GM18499 (cell line): ENCODE measurements around the gene MT1F.

Experiments
- ATAC-seq: cut with Tn5 transposase; IDR thresholded peaks from one replicate; pipeline ENCODE4 v1.9.1; 2021; ENCODE audit warnings: moderate number of reproducible peaks; ENCODE audit not compliant: insufficient read depth, unreplicated experiment

MT1F gene

GRCh38 chr16:56689171-56689570 lies 31.4 kb downstream of the MT1F start:
- ATAC-seq, result no peak

DNA sequence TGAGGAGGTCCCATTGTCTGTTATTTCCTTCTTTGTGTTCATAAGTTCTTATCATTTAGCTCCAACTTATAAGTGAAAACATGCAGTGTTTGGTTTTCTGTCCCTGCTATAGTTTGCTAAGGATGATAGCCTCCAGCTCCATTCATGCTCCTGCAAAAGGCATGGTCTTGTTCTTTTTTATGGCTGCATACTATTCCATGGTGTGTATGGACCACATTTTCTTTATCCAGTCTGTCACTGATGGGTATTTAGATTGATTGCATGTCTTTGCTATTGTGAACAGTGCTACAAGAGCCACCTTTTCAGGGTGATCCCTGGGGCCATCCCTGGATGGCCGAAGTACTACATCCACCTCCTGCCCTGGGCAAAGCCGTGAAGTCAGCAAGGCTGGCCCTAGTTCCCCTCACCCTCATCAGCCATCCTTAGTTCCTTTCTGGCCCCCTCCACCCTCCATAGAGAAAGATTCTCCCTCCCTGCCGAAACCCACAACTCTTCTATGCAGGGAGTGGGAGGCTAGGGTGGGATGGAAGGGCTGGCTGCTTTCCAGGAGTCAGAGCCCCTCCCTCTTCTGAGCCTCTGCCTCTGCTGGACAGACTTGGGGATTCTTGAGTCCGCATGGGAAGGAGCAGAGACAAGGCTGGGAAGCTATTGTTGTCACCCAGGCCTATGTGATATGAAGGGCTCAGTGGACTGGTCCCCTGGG lies 32.8 kb downstream of the MT1F start:
- ATAC-seq, result no peak

DNA sequence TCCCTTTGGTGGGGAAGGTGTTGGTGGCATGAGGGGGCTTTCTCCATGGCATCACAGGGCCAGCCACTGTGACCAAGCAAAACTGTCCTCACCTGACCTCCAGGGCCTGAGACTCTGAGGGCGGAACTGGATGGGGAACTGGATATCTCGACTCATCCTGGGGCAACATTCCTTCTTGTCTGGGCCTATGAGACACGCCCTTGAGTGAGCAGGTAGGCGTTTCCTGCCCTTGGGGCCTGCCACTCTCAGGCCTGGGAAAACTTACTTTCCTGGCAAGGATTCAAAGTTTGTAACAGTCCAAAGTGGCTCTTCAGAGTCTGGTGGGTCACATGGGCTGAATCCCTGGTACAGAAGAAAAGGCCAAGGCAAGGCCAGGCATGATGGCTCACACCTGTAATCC lies 34.1 kb downstream of the MT1F start:
- ATAC-seq, result no peak

DNA sequence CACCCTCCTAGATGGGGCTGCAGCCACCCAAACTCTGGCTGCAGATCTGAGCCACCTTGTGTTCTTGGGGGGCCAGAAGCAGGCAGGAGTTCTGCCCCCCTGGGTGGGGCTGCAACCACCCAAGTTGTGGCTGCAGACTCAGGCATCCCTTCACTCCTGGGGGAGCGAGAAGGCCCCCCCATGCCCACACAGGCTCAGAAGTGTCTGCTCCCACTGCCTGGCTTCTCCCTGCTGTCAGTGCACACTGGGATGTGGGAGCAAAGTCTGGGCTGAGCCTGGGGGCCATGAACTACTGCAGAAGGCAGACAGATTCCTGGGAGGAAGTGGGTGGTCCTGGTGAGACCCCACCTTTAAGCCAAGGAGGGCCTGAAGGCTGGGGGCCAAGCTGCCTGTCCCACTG lies 37.5 kb downstream of the MT1F start:
- ATAC-seq, result no peak

- no peak for ATAC-seq
These were observed 39.8 kb downstream of the MT1F start for GRCh38 chr16:56697456-56698155.

DNA sequence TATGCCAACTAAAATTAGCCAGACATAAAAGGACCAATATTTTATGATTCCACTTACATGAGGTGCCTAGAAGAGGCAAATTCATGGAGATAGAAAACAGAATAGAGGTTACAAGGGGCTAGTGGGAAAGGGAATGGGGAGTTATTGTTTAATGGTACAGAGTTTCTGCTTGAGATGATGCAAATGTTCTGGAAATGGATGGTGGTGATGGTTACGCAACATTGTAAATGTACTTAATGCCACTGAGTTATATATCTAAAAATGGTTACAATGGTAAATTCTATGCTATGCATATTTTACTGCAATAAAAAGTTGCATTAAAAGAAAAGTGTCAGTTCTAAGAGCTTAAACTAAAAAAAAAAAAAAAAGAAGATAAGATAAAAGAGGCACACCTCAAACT lies 42.4 kb downstream of the MT1F start:
- no peak for ATAC-seq

GRCh38 chr16:56700631-56701030 lies 42.9 kb downstream of the MT1F start:
- ATAC-seq, result no peak

DNA sequence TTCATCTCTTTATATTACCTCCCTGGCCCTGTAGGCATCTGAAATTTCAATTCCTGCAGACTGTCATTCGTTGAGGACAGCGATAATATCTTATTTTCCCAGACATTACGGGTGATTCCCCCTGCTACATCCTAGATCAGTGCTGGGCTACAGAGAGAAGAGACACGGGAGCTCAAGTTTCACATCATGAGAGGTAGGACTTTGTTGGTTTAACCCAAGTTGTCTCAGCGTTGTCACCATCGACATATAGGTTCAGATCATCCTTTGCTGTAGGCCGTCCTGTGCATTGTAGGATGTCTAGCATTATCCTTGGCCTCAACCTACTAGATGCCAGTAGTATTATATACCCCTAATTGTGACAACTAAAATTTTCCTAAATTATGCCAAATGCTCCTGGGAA lies 43.8 kb downstream of the MT1F start:
- ATAC-seq, result no peak

- ATAC-seq, result no peak
These were observed 45.1 kb downstream of the MT1F start for GRCh38 chr16:56702836-56703235.
